ENCODE results near the gene HMCN2. TPM values are rescaled to one million over a fixed set of nuclear protein-coding genes. Genes with fewer than 3 reads are reported as not detected.

The HMCN2 gene
- polyA plus RNA-seq, 1 of the 3 experiments (the other 2 are of a cell fraction), result 0.15 TPM

GRCh38 chr9:130341839-130342713, 76.5 kb downstream of the HMCN2 start (continued):
- TF ChIP-seq USF2 (IDR thresholded peaks at IDR 0.05; ENCODE audit: borderline replicate concordance, low read depth, low read length), result no peak

- ChIA-PET POLR2A (no interaction called here), CTCF (interaction anchor here (0.7 to 6.1 kb wide), 29 partner anchors 9 to 278 kb away, joined by 3 to 69 read pairs (median 5); partner anchors contain the start of gene HMCN2)
- Histone ChIP-seq H3K79me2 (ENCODE audit: insufficient read depth) (no peaks in the 10 kb centered on the region), H4K20me1 (ENCODE audit: insufficient read depth) (no peaks in the 10 kb centered on the region), H3K36me3 (replicated peaks in 1 of 2; ENCODE audit: control insufficient read depth in 1 of 2, insufficient read depth in 2 of 2, low read length in 1 of 2) (no peaks in the 10 kb centered on the region), H2AFZ (ENCODE audit: low read depth) (no peak overlapping the region), H3K27me3 (ENCODE audit: insufficient read depth) (no peaks in the 10 kb centered on the region), H3F3A (replicated peaks; ENCODE audit: insufficient read depth) (no peaks in the 10 kb centered on the region), H3K4me2 (no peak overlapping the region), H3K9me2 (no peaks in the 10 kb centered on the region), H3K9ac (no peak overlapping the region), H3K4me3 (ENCODE audit: low read depth in 2 of 2, low read length in 1 of 2) (no peak overlapping the region), H3K9me3 (no peaks in the 10 kb centered on the region), H3K4me1 (ENCODE audit: control insufficient read depth in 1 of 2, insufficient read depth in 2 of 2, low read depth in 1 of 2, low read length in 1 of 2) (peaks cover 0 to 6% of the 10 kb centered on the region in 2 experiments; a peak in 1 of 4 replicates), H3K27ac (ENCODE audit: low read depth in 2 of 2, low read length in 1 of 2) (no peak overlapping the region)
- TF ChIP-seq EZH2phosphoT487 (IDR thresholded peaks at IDR 0.05; ENCODE audit: borderline replicate concordance, low read depth), result no peak
- no peak for TF ChIP-seq IRF3 (IDR thresholded peaks at IDR 0.05; ENCODE audit: low read depth, low read length)
- TF ChIP-seq CHD2 (IDR thresholded peaks at IDR 0.05; ENCODE audit: low read length, partially characterized antibody), result no peak
- 51% methylated on average over 9 of the region's 11 CpGs for WGBS (ENCODE audit: low lambda C conversion rate)
- no peak for DNase-seq
These were observed 77.1 kb downstream of the HMCN2 start for GRCh38 chr9:130342714-130343085.

GRCh38 chr9:130343445-130343918, 77.9 kb downstream of the HMCN2 start:
- Histone ChIP-seq H3F3A (replicated peaks; ENCODE audit: insufficient read depth) (no peaks in the 10 kb centered on the region), H4K20me1 (ENCODE audit: insufficient read depth) (no peaks in the 10 kb centered on the region), H2AFZ (ENCODE audit: low read depth) (no peak overlapping the region), H3K9me2 (no peaks in the 10 kb centered on the region), H3K27me3 (ENCODE audit: insufficient read depth) (no peaks in the 10 kb centered on the region), H3K27ac (ENCODE audit: low read depth in 2 of 2, low read length in 1 of 2) (no peak overlapping the region), H3K9me3 (no peaks in the 10 kb centered on the region), H3K4me3 (ENCODE audit: low read depth in 2 of 2, low read length in 1 of 2) (peak overlapping the region in 1 of 2 experiments; percentile 35; a peak in 1 of 4 replicates), H3K79me2 (ENCODE audit: insufficient read depth) (no peaks in the 10 kb centered on the region), H3K36me3 (replicated peaks in 1 of 2; ENCODE audit: control insufficient read depth in 1 of 2, insufficient read depth in 2 of 2, low read length in 1 of 2) (no peaks in the 10 kb centered on the region), H3K9ac (no peak overlapping the region), H3K4me1 (ENCODE audit: control insufficient read depth in 1 of 2, insufficient read depth in 2 of 2, low read depth in 1 of 2, low read length in 1 of 2) (peaks cover 0 to 6% of the 10 kb centered on the region in 2 experiments; a peak in 1 of 4 replicates), H3K4me2 (no peak overlapping the region)
- TF ChIP-seq JUND (IDR thresholded peaks at IDR 0.05), result no peak
- no peak for TF ChIP-seq IRF3 (IDR thresholded peaks at IDR 0.05; ENCODE audit: low read depth, low read length)
- TF ChIP-seq CTCF (IDR thresholded peaks at IDR 0.05), result peak; percentile 89
- no peak for TF ChIP-seq EP300 (IDR thresholded peaks at IDR 0.05; ENCODE audit: borderline replicate concordance in 1 of 2, low read depth in 1 of 2, low read length in 1 of 2)
- TF ChIP-seq SMC3 (IDR thresholded peaks at IDR 0.05; ENCODE audit: low read depth, low read length), result peak; percentile 77
- peak; percentile 83 for TF ChIP-seq RAD21 (IDR thresholded peaks at IDR 0.05; ENCODE audit: low read length)
- ChIA-PET POLR2A (no interaction called here), CTCF (interaction anchor here (0.6 to 6.1 kb wide), 33 partner anchors 8 to 279 kb away, joined by 3 to 69 read pairs (median 5); partner anchors contain the start of gene HMCN2)
- peak; percentile 88 for DNase-seq
- 39% methylated on average over 6 of the region's 12 CpGs for WGBS (ENCODE audit: low lambda C conversion rate)
